CD4-positive, alpha-beta T cell (primary cell): ENCODE data around the gene NPR2. TPM values are rescaled to one million over a fixed set of nuclear protein-coding genes. Genes with fewer than 3 reads are reported as not detected.

Source experiments
- ATAC-seq: fragments of 200-7000 bp; cut with Tn5 transposase; one replicate; pipeline ENCODE4 v1.10.0; 2022; ENCODE audit warnings: mild to moderate bottlenecking; ENCODE audit not compliant: poor library complexity
- CTCF ChIA-PET: fragments of 350-600 bp; sonication (Branson Sonifier 250); formaldehyde crosslinking; loops from one replicate; lab custom pipeline; 2021; ENCODE audit warnings: antibody characterized with exemption, inconsistent platforms; lab: Charles Lee
- POLR2A ChIA-PET: fragments of 350-600 bp; sonication (Branson Sonifier 250); formaldehyde crosslinking; loops from one replicate; lab custom pipeline; 2021; ENCODE audit warnings: antibody characterized with exemption, inconsistent platforms; lab: Charles Lee
- DNase-seq, 14 experiments: peaks; one replicate each; pipeline ENCODE4 v3.0.0-alpha.2; 2013 to 2020; ENCODE audit warnings: mixed read lengths in 2 of 14
- H3K27ac ChIP-seq, 2 donors: one replicate each; pipeline versions ENCODE4 v1.5.1 to v1.7.0; 2013; ENCODE audit warnings: low read length in 2 of 2, low read depth in 1 of 2, mild to moderate bottlenecking in 1 of 2
- H3K27me3 ChIP-seq, 2 experiments: 1 replicate in 1 of 2; 2 replicates in 1 of 2; pipeline versions ENCODE4 v1.6.1 to v1.7.0; 2013; ENCODE audit warnings: low read length in 2 of 2, control low read depth in 1 of 2, mild to moderate bottlenecking in 1 of 2, moderate library complexity in 1 of 2; ENCODE audit not compliant: insufficient read depth in 2 of 2, control insufficient read depth in 1 of 2
- H3K36me3 ChIP-seq: one replicate; pipeline ENCODE4 v1.6.1; 2013; ENCODE audit warnings: low read length, control low read depth; ENCODE audit not compliant: insufficient read depth
- H3K4me1 ChIP-seq: one replicate; pipeline ENCODE4 v1.6.1; 2013; ENCODE audit warnings: low read length, control low read depth; ENCODE audit not compliant: insufficient read depth
- H3K4me3 ChIP-seq: one replicate; pipeline ENCODE4 v1.5.1; 2013; ENCODE audit warnings: mild to moderate bottlenecking, low read length, moderate library complexity
- H3K9me3 ChIP-seq, 2 experiments: 1 replicate in 1 of 2; 2 replicates in 1 of 2; pipeline versions ENCODE4 v1.6.1 to v1.7.0; 2013; ENCODE audit warnings: low read length in 2 of 2, mild to moderate bottlenecking in 2 of 2, control low read depth in 1 of 2, moderate library complexity in 1 of 2; ENCODE audit not compliant: control insufficient read depth in 1 of 2, insufficient read depth in 1 of 2
- H3K27ac Mint-ChIP-seq: one replicate; pipeline ENCODE4 v1.8.0; 2020; ENCODE audit warnings: mixed read lengths
- H3K27me3 Mint-ChIP-seq: one replicate; pipeline ENCODE4 v1.8.0; 2021; ENCODE audit warnings: mixed read lengths
- H3K36me3 Mint-ChIP-seq: one replicate; pipeline ENCODE4 v1.8.0; 2021; ENCODE audit warnings: low read depth, mixed read lengths
- H3K4me1 Mint-ChIP-seq: one replicate; pipeline ENCODE4 v1.8.0; 2021; ENCODE audit warnings: low read depth, mixed read lengths
- H3K4me3 Mint-ChIP-seq: one replicate; pipeline ENCODE4 v1.8.0; 2020; ENCODE audit warnings: mild to moderate bottlenecking, mixed read lengths
- H3K9me3 Mint-ChIP-seq: one replicate; pipeline ENCODE4 v1.8.0; 2020; ENCODE audit warnings: mixed read lengths
- CTCF ChIP-seq: fragments of 200-600 bp; IDR thresholded peaks from one replicate; pipeline ENCODE4 v1.8.0; 2022; ENCODE audit warnings: antibody characterized with exemption, mild to moderate bottlenecking
- intact Hi-C, 2 experiments: fragments of 100-400 bp; cut with DNase I in 1 of 2; cut with micrococcal nuclease in 1 of 2; formaldehyde crosslinking; loops; one replicate each; pipeline versions ENCODE4 v1.15.1 to v1.9.0; 2023 to 2025; cut with DNase I, micrococcal nuclease
- total RNA-seq, 174 experiments: library from RNA in 2 of 174; stranded (reverse) in 2 of 174; gene quantifications; one replicate each; pipeline ENCODE4 v1.2.3 and lab custom pipeline; 2021 to 2026

Gene NPR2
- total RNA-seq, 2 experiments from 2014 or later: 1.2 to 4.2 TPM

- Histone ChIP-seq H3K9me3 (no peaks in the 10 kb centered on the region), H3K4me1 (peaks cover 5% of the 10 kb centered on the region), H3K27me3 (no peaks in the 10 kb centered on the region), H3K36me3 (peaks cover 33% of the 10 kb centered on the region), H3K4me3 (no peak overlapping the region), H3K27ac (no peak overlapping the region)
- Mint-ChIP-seq H3K4me1 (peaks cover 7% of the 10 kb centered on the region), H3K9me3 (no peaks in the 10 kb centered on the region), H3K27ac (no peak overlapping the region), H3K36me3 (peaks cover 38% of the 10 kb centered on the region), H3K27me3 (no peaks in the 10 kb centered on the region), H3K4me3 (no peak overlapping the region)
- intact Hi-C loops: no loop called here
- ChIA-PET POLR2A (interaction anchor here (1.2 kb wide), 1 partner anchor 41 kb away, joined by 4 read pairs; no protein-coding TSS in a partner anchor), CTCF (interaction anchor here (0.6 to 3.5 kb wide), 17 partner anchors 12 to 145 kb away, joined by 3 to 32 read pairs (median 4); partner anchors contain the start of genes CREB3, FAM221B, GBA2 and RGP1)
- TF ChIP-seq CTCF: no peak
- DNase-seq (no peak), ATAC-seq (no peak)
Measured at GRCh38 chr9:35789541-35789940, 1.9 kb upstream of the NPR2 start.

GRCh38 chr9:35790025-35790384 is 1.4 kb upstream of the NPR2 start:
- no peaks in the 10 kb centered on the region for H3K27me3 Mint-ChIP-seq
- DNase-seq: no peak
- CTCF ChIA-PET: interaction anchor here (0.6 to 3.5 kb wide), 17 partner anchors 12 to 145 kb away, joined by 3 to 32 read pairs (median 4); partner anchors contain the start of genes CREB3, FAM221B, GBA2 and RGP1
- POLR2A ChIA-PET: interaction anchor here (0.7 to 1.2 kb wide), 2 partner anchors 42 to 710 kb away, joined by 3 to 4 read pairs; partner anchors contain the start of gene FANCG
- Histone ChIP-seq H3K9me3 (no peaks in the 10 kb centered on the region), H3K27ac (no peak overlapping the region), H3K4me1 (peaks cover 5% of the 10 kb centered on the region), H3K27me3 (no peaks in the 10 kb centered on the region), H3K36me3 (peaks cover 33% of the 10 kb centered on the region), H3K4me3 (no peak overlapping the region)
- no peak for TF ChIP-seq CTCF
- intact Hi-C loops: loop anchor here (1.0 to 5.0 kb wide), 5 partner anchors 35 to 233 kb away; no protein-coding TSS in a partner anchor
- peaks cover 7% of the 10 kb centered on the region for H3K4me1 Mint-ChIP-seq
- no peaks in the 10 kb centered on the region for H3K9me3 Mint-ChIP-seq
- H3K4me3 Mint-ChIP-seq: no peak overlapping the region
- ATAC-seq: no peak
- H3K27ac Mint-ChIP-seq: no peak overlapping the region
- peaks cover 38% of the 10 kb centered on the region for H3K36me3 Mint-ChIP-seq

- intact Hi-C loops: loop anchor here (1.0 to 5.0 kb wide), 5 partner anchors 35 to 233 kb away; no protein-coding TSS in a partner anchor
- Mint-ChIP-seq H3K4me3 (no peak overlapping the region), H3K27ac (no peak overlapping the region), H3K4me1 (peaks cover 7% of the 10 kb centered on the region), H3K36me3 (peaks cover 39% of the 10 kb centered on the region), H3K27me3 (no peaks in the 10 kb centered on the region), H3K9me3 (no peaks in the 10 kb centered on the region)
- peak; percentile 97 for ATAC-seq
- Histone ChIP-seq H3K4me3 (no peak overlapping the region), H3K4me1 (peaks cover 5% of the 10 kb centered on the region), H3K9me3 (no peaks in the 10 kb centered on the region), H3K27me3 (no peaks in the 10 kb centered on the region), H3K27ac (no peak overlapping the region), H3K36me3 (peaks cover 29% of the 10 kb centered on the region)
- ChIA-PET CTCF (interaction anchor here (0.6 to 3.5 kb wide), 18 partner anchors 13 to 146 kb away, joined by 3 to 32 read pairs (median 4); partner anchors contain the start of genes CREB3, FAM221B, GBA2 and RGP1), POLR2A (interaction anchor here (0.7 to 1.2 kb wide), 2 partner anchors 42 to 711 kb away, joined by 3 to 4 read pairs; partner anchors contain the start of gene FANCG)
- TF ChIP-seq CTCF: peak; percentile 89
- DNase-seq: peak; percentile 32 to 84 (median 44)
Measured at GRCh38 chr9:35790385-35791296, 750 bp upstream of the NPR2 start.
